K562 (cell line): ENCODE measurements around the gene ACER1. TPM values are rescaled to one million over a fixed set of nuclear protein-coding genes. Genes with fewer than 3 reads are reported as not detected.

Experiments
- ATAC-seq: fragments of 200-7000 bp; cut with Tn5 transposase; 3 replicates; pipeline ENCODE4 v1.9.1; 2020; ENCODE audit warnings: moderate library complexity
- BruUV-seq: library from RNA; stranded (reverse); fragments of 400-500 nt; replicated peaks from 2 replicates; lab custom pipeline; 2021; lab: Mats Ljungman, UMichigan
- CTCF ChIA-PET: fragments of 300-600 bp; formaldehyde crosslinking; extraction: SDS; loops from one replicate; lab custom pipeline; 2021; ENCODE audit warnings: low intra/inter-chr PET ratio; lab: Yijun Ruan, JAX
- POLR2A ChIA-PET: fragments of 300-600, 350-650 bp; sonication (Branson Sonifier 250); formaldehyde crosslinking; extraction: SDS; loops from one replicate; lab custom pipeline; 2021; ENCODE audit warnings: antibody characterized with exemption, inconsistent platforms; lab: Yijun Ruan, JAX
- DNase-seq, 4 experiments: peaks; one replicate each; pipeline versions ENCODE4 v3.0.0 to v3.0.0-alpha.2; 2011 to 2018; ENCODE audit warnings: low spot score in 3 of 4, mixed read lengths in 3 of 4; ENCODE audit errors: extremely low read depth in 1 of 4
- FAIRE-seq: peaks from 2 replicates; lab custom pipeline; 2011; peaks lifted over from hg19 to GRCh38; lab: Jason Lieb, UNC
- H2AFZ ChIP-seq: 2 replicates; pipeline ENCODE4 v1.6.0; 2011; ENCODE audit warnings: low read depth, low read length, control low read depth, inconsistent platforms
- H3K27ac ChIP-seq: fragments of 200-600 bp; 3 replicates; pipeline ENCODE4 v1.8.0; 2011; ENCODE audit warnings: low read depth, mild to moderate bottlenecking, control low read depth, inconsistent platforms, low read length, moderate library complexity, mixed read lengths; ENCODE audit errors: extremely low read depth
- H3K27me3 ChIP-seq, 2 experiments: fragments of 300-600 bp in 1 of 2; 2 replicates in 1 of 2; 3 replicates in 1 of 2; pipeline versions ENCODE4 v1.6.0 to v1.8.0; 2011; ENCODE audit warnings: inconsistent platforms in 2 of 2, low read length in 2 of 2, mild to moderate bottlenecking in 1 of 2, mixed read lengths in 1 of 2, moderate library complexity in 1 of 2; ENCODE audit not compliant: control insufficient read depth in 2 of 2, insufficient read depth in 2 of 2
- H3K36me3 ChIP-seq: fragments of 300-600 bp; 3 replicates; pipeline ENCODE4 v1.8.0; 2011; ENCODE audit warnings: mild to moderate bottlenecking, low read length, inconsistent platforms; ENCODE audit not compliant: control insufficient read depth, insufficient read depth
- H3K4me1 ChIP-seq, 2 experiments: fragments of 200-600 bp in 1 of 2; replicated peaks in 1 of 2; 2 replicates in 1 of 2; 3 replicates in 1 of 2; pipeline versions ENCODE4 v1.5.1 to v1.8.0; 2011; ENCODE audit warnings: inconsistent platforms in 2 of 2, low read length in 2 of 2, mild to moderate bottlenecking in 1 of 2, mixed read lengths in 1 of 2, moderate library complexity in 1 of 2; ENCODE audit not compliant: control insufficient read depth in 2 of 2, insufficient read depth in 2 of 2
- H3K4me2 ChIP-seq: 2 replicates; pipeline ENCODE4 v1.6.1; 2011; ENCODE audit warnings: low read length, control low read depth, inconsistent platforms, mixed read lengths; ENCODE audit not compliant: insufficient read depth
- H3K4me3 ChIP-seq: fragments of 200-600 bp; sonication (generic), shearing (Covaris generic); 2 replicates; pipeline ENCODE4 v1.5.1; 2016; ENCODE audit warnings: control low read depth, inconsistent platforms
- H3K79me2 ChIP-seq: fragments of 200-600 bp; 3 replicates; pipeline ENCODE4 v1.8.0; 2011; ENCODE audit warnings: low read length, inconsistent platforms; ENCODE audit not compliant: control insufficient read depth, insufficient read depth
- H3K9ac ChIP-seq, 2 experiments: 2 replicates each; pipeline versions ENCODE4 v1.6.0 to v1.6.1; 2011; ENCODE audit warnings: low read depth in 2 of 2, low read length in 2 of 2, control low read depth in 1 of 2, inconsistent platforms in 1 of 2, mild to moderate bottlenecking in 1 of 2, mixed read lengths in 1 of 2; ENCODE audit not compliant: insufficient read depth in 1 of 2
- H3K9me1 ChIP-seq: one replicate; pipeline ENCODE4 v1.6.0; 2011; ENCODE audit warnings: inconsistent platforms, mild to moderate bottlenecking, low read length, moderate library complexity; ENCODE audit not compliant: control insufficient read depth, insufficient read depth
- H3K9me3 ChIP-seq: replicated peaks from 2 replicates; pipeline ENCODE4 v1.5.1; 2011; ENCODE audit warnings: low read depth, low read length, inconsistent platforms; ENCODE audit not compliant: control insufficient read depth, insufficient read depth
- H4K20me1 ChIP-seq: replicated peaks from 2 replicates; pipeline ENCODE4 v1.6.1; 2011; ENCODE audit warnings: low read length, inconsistent platforms, mixed read lengths; ENCODE audit not compliant: control insufficient read depth, insufficient read depth
- ARID2 ChIP-seq: fragments of 450-650 bp; IDR thresholded peaks from 2 replicates; pipeline ENCODE4 v1.6.1; 2017; ENCODE audit warnings: antibody characterized with exemption, mild to moderate bottlenecking
- BCLAF1 ChIP-seq, 2 experiments: fragments of 450-650 bp in 1 of 2; IDR thresholded peaks; 2 replicates each; pipeline ENCODE4 v1.6.1; 2011 to 2017; ENCODE audit warnings: low read depth in 2 of 2, antibody characterized with exemption in 1 of 2, borderline replicate concordance in 1 of 2, low read length in 1 of 2, mild to moderate bottlenecking in 1 of 2, mixed read lengths in 1 of 2; ENCODE audit not compliant: control insufficient read depth in 1 of 2
- CBFA2T2 ChIP-seq: fragments of 450-650 bp; conservative IDR thresholded peaks from 2 replicates; pipeline ENCODE4 v1.6.1; 2017; ENCODE audit warnings: mild to moderate bottlenecking
- CBX3 ChIP-seq, 2 experiments: IDR thresholded peaks; 1 replicate in 1 of 2; 2 replicates in 1 of 2; pipeline ENCODE4 v1.6.1; 2012; ENCODE audit warnings: inconsistent platforms in 2 of 2, low read length in 2 of 2, borderline replicate concordance in 1 of 2, control low read depth in 1 of 2
- MED1 ChIP-seq: sonication (generic); formaldehyde crosslinking; IDR thresholded peaks from 2 replicates; pipeline ENCODE4 v1.8.1; 2023; ENCODE audit warnings: missing genetic modification reagents, borderline replicate concordance
- MLX ChIP-seq, 2 experiments: fragments of 450-650 bp in 1 of 2; sonication (generic) in 1 of 2; formaldehyde crosslinking; conservative IDR thresholded peaks; 2 replicates each; pipeline versions ENCODE4 v1.4.0 to v1.8.1; 2020 to 2022; ENCODE audit warnings: mild to moderate bottlenecking in 1 of 2, missing genetic modification reagents in 1 of 2
- SRSF9 ChIP-seq: fragments of 200-400 bp; formaldehyde crosslinking; IDR thresholded peaks from 2 replicates; pipeline ENCODE4 v1.6.1; 2017; ENCODE audit warnings: low read depth, low read length, borderline replicate concordance
- TEAD2 ChIP-seq: fragments of 450-650 bp; IDR thresholded peaks from 2 replicates; pipeline ENCODE4 v1.6.1; 2016; ENCODE audit warnings: missing genetic modification characterization, control low read depth, missing compliant biosample characterization
- USF2 ChIP-seq: sonication (generic); formaldehyde crosslinking; IDR thresholded peaks from 2 replicates; pipeline ENCODE4 v1.5.0; 2020; ENCODE audit warnings: missing genetic modification reagents
- ZNF583 ChIP-seq: fragments of 250-450 bp; sonication (Bioruptor Pico); IDR thresholded peaks from 2 replicates; pipeline ENCODE4 v1.4.0; 2020
- WGBS: fragments of 100-300 bp; shearing (Covaris generic); methylation state at CpG from one replicate; pipeline ENCODE4 v1.1.6; 2016; ENCODE audit warnings: low coverage, mixed read lengths; ENCODE audit not compliant: insufficient coverage; ENCODE audit errors: missing lambda C conversion rate; 5-methylcytosine and 5-hydroxymethylcytosine counted together
- in situ Hi-C: fragments of 300-500 bp; cut with MboI; formaldehyde crosslinking; loops from 4 replicates; pipeline ENCODE4 v1.15.0; 2018; ENCODE audit warnings: inconsistent platforms, mixed read lengths
- intact Hi-C: fragments of 100-400 bp; cut with micrococcal nuclease; formaldehyde crosslinking; loops from 2 replicates; pipeline ENCODE4 v1.14.2; 2022
- polyA plus RNA-seq, 8 experiments: library from polyadenylated mRNA; depleted of rRNA in 4 of 8; stranded (reverse) in 5 of 8; unstranded in 3 of 8; fragments of >200 nt; fragmentation: Nextera tagmentation in 2 of 8; fragmentation: Illumina TruSeq in 1 of 8; extraction: Ambion mirVana in 2 of 8; extraction: Trizol in 1 of 8; gene quantifications; 2 replicates each; pipeline versions ENCODE4 v1.2.1 to v1.2.3, GENCODE V29; 2011 to 2014; ENCODE audit warnings: inconsistent platforms in 1 of 8, missing spikeins in 1 of 8
- total RNA-seq, 7 experiments: library from RNA; depleted of rRNA in 6 of 7; stranded (reverse); fragments of >200 nt in 6 of 7; fragmentation: Illumina TruSeq in 2 of 7; extraction: Trizol in 2 of 7; gene quantifications; 2 replicates each; pipeline versions ENCODE4 v1.2.1 to v1.2.3, GENCODE V29; 2011 to 2021; ENCODE audit warnings: low replicate concordance in 1 of 7

ACER1 gene
- total and polyA plus RNA-seq, 9 of the 15 experiments (the other 6 are each of a cell fraction or from before 2014, with no cell fraction given): not detected

- FAIRE-seq: peak; percentile 67
- POLR2A ChIA-PET: no interaction called here
- TF ChIP-seq MED1 (CRISPR knock-in tag) (no peak), CBFA2T2 (peak; percentile 45), ARID2 (no peak), CBX3 (IDR thresholded peaks at IDR 0.05; ENCODE audit: borderline replicate concordance in 1 of 2, low read length in 2 of 2) (no peak; a peak in 1 of 3 replicates), MLX (CRISPR knock-in tag; conservative IDR thresholded peaks at IDR 0.05) (no peak), TEAD2 (tag) (no peak), SRSF9 (no peak), ZNF583 (CRISPR knock-in tag) (no peak), USF2 (peak; percentile 74), BCLAF1 (IDR thresholded peaks at IDR 0.05; ENCODE audit: borderline replicate concordance in 1 of 2, control insufficient read depth in 1 of 2, low read depth in 2 of 2, low read length in 1 of 2) (no peak)
Measured at GRCh38 chr19:6343462-6343861, 10.1 kb upstream of the ACER1 start.

More at GRCh38 chr19:6343462-6343861, 10.1 kb upstream of the ACER1 start:
- no TSS peak for BruUV-seq
- CTCF ChIA-PET: no interaction called here
- Histone ChIP-seq H3K9me3 (no peaks in the 10 kb centered on the region), H3K79me2 (no peaks in the 10 kb centered on the region), H3K4me1 (no peaks in the 10 kb centered on the region; a peak in 1 of 5 replicates), H3K4me3 (no peak overlapping the region), H3K27me3 (peaks cover 4 to 5% of the 10 kb centered on the region in 2 experiments; a peak in 1 of 5 replicates), H3K9me1 (no peaks in the 10 kb centered on the region), H2AFZ (peak overlapping the region; percentile 43), H3K4me2 (no peak overlapping the region), H3K27ac (no peak overlapping the region), H3K9ac (no peak overlapping the region), H4K20me1 (no peaks in the 10 kb centered on the region), H3K36me3 (no peaks in the 10 kb centered on the region)
- intact Hi-C loops (no loop called here), in situ Hi-C loops (no loop called here)
- peak; percentile 32 to 52 (median 46) for DNase-seq
- peak; percentile 68 for ATAC-seq
- WGBS: 36% methylated on average over 1 of the region's 1 CpG
